Measurements from ENCODE around the gene RACGAP1.

The RACGAP1 gene

GRCh38 chr12:50019524-50019923, 5.8 kb downstream of the RACGAP1 start:
- H3K4me1 ChIP-seq (ENCODE audit: control insufficient read depth, insufficient read depth, low read length), result peaks cover 4% of the 10 kb centered on the region
- H3K27me3 ChIP-seq (ENCODE audit: control insufficient read depth, insufficient read depth, low read length), result no peaks in the 10 kb centered on the region
- H3K9ac ChIP-seq (ENCODE audit: low read depth, low read length), result no peak overlapping the region
- peaks cover 5% of the 10 kb centered on the region for H3K36me3 ChIP-seq (ENCODE audit: control insufficient read depth, insufficient read depth, low read length)
- H3K4me3 ChIP-seq (ENCODE audit: low read depth, low read length), result no peak overlapping the region
- H3K9me3 ChIP-seq (ENCODE audit: control insufficient read depth, insufficient read depth, low read length), result no peaks in the 10 kb centered on the region

- Histone ChIP-seq H3K9ac (ENCODE audit: low read depth, low read length) (no peak overlapping the region), H3K4me3 (ENCODE audit: low read depth, low read length) (no peak overlapping the region), H3K9me3 (ENCODE audit: control insufficient read depth, insufficient read depth, low read length) (no peaks in the 10 kb centered on the region), H3K4me1 (ENCODE audit: control insufficient read depth, insufficient read depth, low read length) (peaks cover 4% of the 10 kb centered on the region), H3K27me3 (ENCODE audit: control insufficient read depth, insufficient read depth, low read length) (no peaks in the 10 kb centered on the region), H3K36me3 (ENCODE audit: control insufficient read depth, insufficient read depth, low read length) (peaks cover 5% of the 10 kb centered on the region)
Observed at GRCh38 chr12:50018968-50019367, 6.3 kb downstream of the RACGAP1 start.

- Histone ChIP-seq H3K36me3 (ENCODE audit: control insufficient read depth, insufficient read depth, low read length) (peaks cover 5% of the 10 kb centered on the region), H3K9me3 (ENCODE audit: control insufficient read depth, insufficient read depth, low read length) (no peaks in the 10 kb centered on the region), H3K4me1 (ENCODE audit: control insufficient read depth, insufficient read depth, low read length) (peaks cover 4% of the 10 kb centered on the region), H3K9ac (ENCODE audit: low read depth, low read length) (no peak overlapping the region), H3K27me3 (ENCODE audit: control insufficient read depth, insufficient read depth, low read length) (no peaks in the 10 kb centered on the region), H3K4me3 (ENCODE audit: low read depth, low read length) (no peak overlapping the region)
Observed at GRCh38 chr12:50018154-50018553, 7.1 kb downstream of the RACGAP1 start.

GRCh38 chr12:50017641-50018040, 7.7 kb downstream of the RACGAP1 start:
- H3K4me3 ChIP-seq (ENCODE audit: low read depth, low read length), result no peak overlapping the region
- H3K36me3 ChIP-seq (ENCODE audit: control insufficient read depth, insufficient read depth, low read length), result peaks cover 5% of the 10 kb centered on the region
- H3K27me3 ChIP-seq (ENCODE audit: control insufficient read depth, insufficient read depth, low read length), result no peaks in the 10 kb centered on the region
- peaks cover 4% of the 10 kb centered on the region for H3K4me1 ChIP-seq (ENCODE audit: control insufficient read depth, insufficient read depth, low read length)
- H3K9me3 ChIP-seq (ENCODE audit: control insufficient read depth, insufficient read depth, low read length), result no peaks in the 10 kb centered on the region
- no peak overlapping the region for H3K9ac ChIP-seq (ENCODE audit: low read depth, low read length)

GRCh38 chr12:50016501-50017475, 8.5 kb downstream of the RACGAP1 start:
- Histone ChIP-seq H3K36me3 (ENCODE audit: control insufficient read depth, insufficient read depth, low read length) (peaks cover 5% of the 10 kb centered on the region), H3K27me3 (ENCODE audit: control insufficient read depth, insufficient read depth, low read length) (no peaks in the 10 kb centered on the region), H3K4me1 (ENCODE audit: control insufficient read depth, insufficient read depth, low read length) (peaks cover 4% of the 10 kb centered on the region), H3K4me3 (ENCODE audit: low read depth, low read length) (no peak overlapping the region), H3K9ac (ENCODE audit: low read depth, low read length) (no peak overlapping the region), H3K9me3 (ENCODE audit: control insufficient read depth, insufficient read depth, low read length) (no peaks in the 10 kb centered on the region)

- peaks cover 4% of the 10 kb centered on the region for H3K4me1 ChIP-seq (ENCODE audit: control insufficient read depth, insufficient read depth, low read length)
- no peaks in the 10 kb centered on the region for H3K9me3 ChIP-seq (ENCODE audit: control insufficient read depth, insufficient read depth, low read length)
- no peak overlapping the region for H3K4me3 ChIP-seq (ENCODE audit: low read depth, low read length)
- H3K36me3 ChIP-seq (ENCODE audit: control insufficient read depth, insufficient read depth, low read length), result peaks cover 11% of the 10 kb centered on the region
- no peak overlapping the region for H3K9ac ChIP-seq (ENCODE audit: low read depth, low read length)
- H3K27me3 ChIP-seq (ENCODE audit: control insufficient read depth, insufficient read depth, low read length), result no peaks in the 10 kb centered on the region
Observed at GRCh38 chr12:50014342-50014741, 11.0 kb downstream of the RACGAP1 start.

- Histone ChIP-seq H3K36me3 (ENCODE audit: control insufficient read depth, insufficient read depth, low read length) (peaks cover 11% of the 10 kb centered on the region), H3K4me1 (ENCODE audit: control insufficient read depth, insufficient read depth, low read length) (peaks cover 4% of the 10 kb centered on the region), H3K9ac (ENCODE audit: low read depth, low read length) (no peak overlapping the region), H3K27me3 (ENCODE audit: control insufficient read depth, insufficient read depth, low read length) (no peaks in the 10 kb centered on the region), H3K4me3 (ENCODE audit: low read depth, low read length) (no peak overlapping the region), H3K9me3 (ENCODE audit: control insufficient read depth, insufficient read depth, low read length) (no peaks in the 10 kb centered on the region)
Observed at GRCh38 chr12:50013361-50014147, 11.7 kb downstream of the RACGAP1 start.

GRCh38 chr12:50006754-50007442, 18.4 kb downstream of the RACGAP1 start:
- H3K9me3 ChIP-seq (ENCODE audit: control insufficient read depth, insufficient read depth, low read length), result no peaks in the 10 kb centered on the region
- no peak overlapping the region for H3K9ac ChIP-seq (ENCODE audit: low read depth, low read length)
- no peaks in the 10 kb centered on the region for H3K4me1 ChIP-seq (ENCODE audit: control insufficient read depth, insufficient read depth, low read length)
- peaks cover 17% of the 10 kb centered on the region for H3K36me3 ChIP-seq (ENCODE audit: control insufficient read depth, insufficient read depth, low read length)
- no peak overlapping the region for H3K4me3 ChIP-seq (ENCODE audit: low read depth, low read length)
- H3K27me3 ChIP-seq (ENCODE audit: control insufficient read depth, insufficient read depth, low read length), result no peaks in the 10 kb centered on the region

GRCh38 chr12:50006280-50006679, 19.0 kb downstream of the RACGAP1 start:
- Histone ChIP-seq H3K36me3 (ENCODE audit: control insufficient read depth, insufficient read depth, low read length) (peaks cover 19% of the 10 kb centered on the region), H3K9me3 (ENCODE audit: control insufficient read depth, insufficient read depth, low read length) (no peaks in the 10 kb centered on the region)

GRCh38 chr12:50005175-50005574, 20.1 kb downstream of the RACGAP1 start:
- H3K9me3 ChIP-seq (ENCODE audit: control insufficient read depth, insufficient read depth, low read length), result no peaks in the 10 kb centered on the region
- H3K4me3 ChIP-seq (ENCODE audit: low read depth, low read length), result no peak overlapping the region
- H3K4me1 ChIP-seq (ENCODE audit: control insufficient read depth, insufficient read depth, low read length), result no peaks in the 10 kb centered on the region
- H3K27me3 ChIP-seq (ENCODE audit: control insufficient read depth, insufficient read depth, low read length), result no peaks in the 10 kb centered on the region
- peaks cover 21% of the 10 kb centered on the region for H3K36me3 ChIP-seq (ENCODE audit: control insufficient read depth, insufficient read depth, low read length)
- H3K9ac ChIP-seq (ENCODE audit: low read depth, low read length), result no peak overlapping the region

More at GRCh38 chr12:50006280-50006679, 19.0 kb downstream of the RACGAP1 start:
- Histone ChIP-seq H3K4me3 (ENCODE audit: low read depth, low read length) (no peak overlapping the region), H3K4me1 (ENCODE audit: control insufficient read depth, insufficient read depth, low read length) (no peaks in the 10 kb centered on the region), H3K27me3 (ENCODE audit: control insufficient read depth, insufficient read depth, low read length) (no peaks in the 10 kb centered on the region), H3K9ac (ENCODE audit: low read depth, low read length) (no peak overlapping the region)

GRCh38 chr12:50004696-50005095, 20.6 kb downstream of the RACGAP1 start:
- Histone ChIP-seq H3K4me3 (ENCODE audit: low read depth, low read length) (no peak overlapping the region), H3K36me3 (ENCODE audit: control insufficient read depth, insufficient read depth, low read length) (peaks cover 21% of the 10 kb centered on the region), H3K9ac (ENCODE audit: low read depth, low read length) (no peak overlapping the region), H3K27me3 (ENCODE audit: control insufficient read depth, insufficient read depth, low read length) (no peaks in the 10 kb centered on the region), H3K4me1 (ENCODE audit: control insufficient read depth, insufficient read depth, low read length) (no peaks in the 10 kb centered on the region), H3K9me3 (ENCODE audit: control insufficient read depth, insufficient read depth, low read length) (no peaks in the 10 kb centered on the region)
